ENCODE results near the gene CLDN18.

Gene CLDN18

GRCh38 chr3:138023754-138024153, 13.8 kb downstream of the CLDN18 start:
- DNase-seq: no peak

GRCh38 chr3:138025553-138025952, 15.6 kb downstream of the CLDN18 start:
- no peak for DNase-seq

- DNase-seq: no peak
Measured at GRCh38 chr3:138027821-138028220, 17.9 kb downstream of the CLDN18 start.

- no peak for DNase-seq
Measured at GRCh38 chr3:138030734-138031280, 20.8 kb downstream of the CLDN18 start.

- DNase-seq: no peak
Measured at GRCh38 chr3:138031536-138031935, 21.6 kb downstream of the CLDN18 start.

- no peak for DNase-seq
Measured at GRCh38 chr3:138032567-138032966, 22.6 kb downstream of the CLDN18 start.

GRCh38 chr3:138033202-138033691, 23.3 kb downstream of the CLDN18 start:
- no peak for DNase-seq

GRCh38 chr3:138034918-138035317, 25.0 kb downstream of the CLDN18 start:
- DNase-seq: no peak

GRCh38 chr3:138036572-138036971, 26.6 kb downstream of the CLDN18 start:
- no peak for DNase-seq

GRCh38 chr3:138038725-138039462, 28.9 kb downstream of the CLDN18 start:
- DNase-seq: no peak

- DNase-seq: no peak
Measured at GRCh38 chr3:138042043-138042442, 32.1 kb downstream of the CLDN18 start.

GRCh38 chr3:138043266-138044029, 33.5 kb downstream of the CLDN18 start:
- no peak for DNase-seq

GRCh38 chr3:138046085-138046484, 36.1 kb downstream of the CLDN18 start:
- DNase-seq: no peak

- no peak for DNase-seq
Measured at GRCh38 chr3:138046955-138047354, 37.0 kb downstream of the CLDN18 start.

- no peak for DNase-seq
Measured at GRCh38 chr3:138047596-138048158, 37.7 kb downstream of the CLDN18 start.

- no peak for DNase-seq
Measured at GRCh38 chr3:138049157-138049919, 39.4 kb downstream of the CLDN18 start.

GRCh38 chr3:138051947-138052802, 42.2 kb downstream of the CLDN18 start:
- peak in 16 of 58 donors; percentile 0 to 37 (median 11) for DNase-seq

- no peak for DNase-seq
Measured at GRCh38 chr3:138054057-138054456, 44.1 kb downstream of the CLDN18 start.

- no peak for DNase-seq
Measured at GRCh38 chr3:138057384-138057783, 47.4 kb downstream of the CLDN18 start.

GRCh38 chr3:138059261-138059660, 49.3 kb downstream of the CLDN18 start:
- DNase-seq: no peak

Data from anterior cingulate cortex (tissue), 58 donors.